Vagina (tissue), 2 donors: ENCODE results near the gene ALK.

Experiments used
- CTCF ChIP-seq, 3 experiments: fragments of 450-650 bp in 2 of 3; fragments of 200-600 bp in 1 of 3; sonication (generic) in 1 of 3; IDR thresholded peaks; one replicate each; pipeline ENCODE4 v1.5.1; 2017 to 2019; ENCODE audit warnings: antibody characterized with exemption in 3 of 3, mild to moderate bottlenecking in 2 of 3, moderate library complexity in 2 of 3
- POLR2A ChIP-seq, 2 donors: fragments of 450-650 bp; IDR thresholded peaks; one replicate each; pipeline ENCODE4 v1.6.1; 2017; ENCODE audit warnings: antibody characterized with exemption in 2 of 2, mild to moderate bottlenecking in 2 of 2, moderate library complexity in 2 of 2
- POLR2AphosphoS5 ChIP-seq, 2 donors: sonication (generic); formaldehyde crosslinking; IDR thresholded peaks; one replicate each; pipeline ENCODE4 v1.9.0; 2017; ENCODE audit warnings: antibody characterized with exemption in 2 of 2, mild to moderate bottlenecking in 2 of 2, low read depth in 1 of 2; ENCODE audit not compliant: insufficient read depth in 1 of 2

DNA sequence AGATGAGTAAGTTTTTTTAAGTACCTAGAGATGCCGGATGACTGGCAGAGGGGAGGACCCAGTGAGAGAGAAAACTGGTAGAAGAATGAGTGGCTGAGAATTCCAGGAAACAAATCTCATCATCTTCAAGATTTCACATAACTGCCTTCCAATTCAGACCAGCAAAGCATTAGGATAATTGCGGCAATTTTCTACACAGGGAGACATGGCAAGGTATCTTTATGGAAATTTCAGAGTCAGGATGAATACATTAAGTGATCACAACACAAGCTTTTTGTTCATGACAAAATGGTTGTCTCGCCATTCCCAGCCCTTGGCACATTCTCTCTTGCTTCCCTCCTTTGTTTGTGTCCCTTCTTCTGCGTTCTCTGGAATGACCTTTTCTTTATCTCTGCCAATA is 82.1 kb downstream of the ALK start:
- TF ChIP-seq CTCF (IDR thresholded peaks at IDR 0.05): no peak
- no peak for TF ChIP-seq POLR2A (IDR thresholded peaks at IDR 0.05)
- no peak for TF ChIP-seq POLR2AphosphoS5 (IDR thresholded peaks at IDR 0.05; ENCODE audit: insufficient read depth in 1 of 2, low read depth in 1 of 2)
